DOHH2 (cell line): ENCODE results near the gene XPC.

Experiments
- H3F3A ChIP-seq: fragments of 200-600 bp; sonication (generic), shearing (Covaris generic); 2 replicates; pipeline ENCODE4 v1.6.0; 2016; ENCODE audit warnings: antibody characterized with exemption, mild to moderate bottlenecking; ENCODE audit not compliant: control insufficient read depth, insufficient read depth
- H3K27ac ChIP-seq: fragments of 200-600 bp; sonication (generic); 2 replicates; pipeline ENCODE4 v1.5.1; 2014; ENCODE audit warnings: low read depth, mild to moderate bottlenecking, low read length, moderate library complexity
- H3K27me3 ChIP-seq: fragments of 200-600 bp; sonication (generic); 2 replicates; pipeline ENCODE4 v1.6.1; 2014; ENCODE audit warnings: mild to moderate bottlenecking, low read length, mixed read lengths; ENCODE audit not compliant: control insufficient read depth
- H3K36me3 ChIP-seq: fragments of 200-600 bp; sonication (generic); 2 replicates; pipeline ENCODE4 v1.6.1; 2014; ENCODE audit warnings: mild to moderate bottlenecking, low read length, moderate library complexity, mixed read lengths; ENCODE audit not compliant: control insufficient read depth
- H3K4me1 ChIP-seq: fragments of 200-600 bp; sonication (generic); 2 replicates; pipeline ENCODE4 v1.6.1; 2014; ENCODE audit warnings: mild to moderate bottlenecking, low read length, mixed read lengths; ENCODE audit not compliant: control insufficient read depth
- H3K4me2 ChIP-seq: fragments of 200-600 bp; sonication (generic); 2 replicates; pipeline ENCODE4 v1.6.0; 2014; ENCODE audit warnings: mild to moderate bottlenecking, low read length, moderate library complexity
- H3K4me3 ChIP-seq: fragments of 200-600 bp; sonication (generic); 2 replicates; pipeline ENCODE4 v1.5.1; 2014; ENCODE audit warnings: mild to moderate bottlenecking, low read length, mixed read lengths
- H3K79me2 ChIP-seq: fragments of 200-600 bp; sonication (generic); 2 replicates; pipeline ENCODE4 v1.6.1; 2014; ENCODE audit warnings: mild to moderate bottlenecking, low read length, mixed read lengths; ENCODE audit not compliant: control insufficient read depth
- H3K9me2 ChIP-seq: fragments of 200-600 bp; sonication (generic); replicated peaks from 2 replicates; pipeline ENCODE4 v1.6.1; 2014; ENCODE audit warnings: mild to moderate bottlenecking, low read length, mixed read lengths; ENCODE audit not compliant: control insufficient read depth
- H3K9me3 ChIP-seq: fragments of 200-600 bp; sonication (generic); 2 replicates; pipeline ENCODE4 v1.6.1; 2014; ENCODE audit warnings: antibody characterized with exemption, low read length, mixed read lengths; ENCODE audit not compliant: control insufficient read depth, insufficient read depth
- H4K20me1 ChIP-seq: fragments of 200-600 bp; sonication (generic); 2 replicates; pipeline ENCODE4 v1.6.0; 2014; ENCODE audit warnings: low read depth, mild to moderate bottlenecking, antibody characterized with exemption, low read length, moderate library complexity; ENCODE audit not compliant: control insufficient read depth, insufficient read depth
- CTCF ChIP-seq: fragments of 200-600 bp; sonication (generic); IDR thresholded peaks from one replicate; pipeline ENCODE4 v1.5.1; 2014; ENCODE audit warnings: antibody characterized with exemption, mild to moderate bottlenecking, low read depth, low read length; ENCODE audit not compliant: poor library complexity, severe bottlenecking
- EZH2phosphoT487 ChIP-seq: fragments of 200-600 bp; sonication (generic); IDR thresholded peaks from 2 replicates; pipeline ENCODE4 v1.6.1; 2017; ENCODE audit warnings: borderline replicate concordance, mild to moderate bottlenecking, antibody characterized with exemption, low read length, moderate library complexity, mixed read lengths

Gene XPC

GRCh38 chr3:14097616-14098391 is 80.6 kb downstream of the XPC start:
- no peaks in the 10 kb centered on the region for H4K20me1 ChIP-seq
- H3K36me3 ChIP-seq: no peaks in the 10 kb centered on the region
- H3K4me2 ChIP-seq: no peak overlapping the region
- no peaks in the 10 kb centered on the region for H3F3A ChIP-seq
- H3K79me2 ChIP-seq: no peaks in the 10 kb centered on the region
- no peak for TF ChIP-seq CTCF
- no peak for TF ChIP-seq EZH2phosphoT487
- H3K27me3 ChIP-seq: peaks cover 12% of the 10 kb centered on the region
- H3K4me1 ChIP-seq: no peaks in the 10 kb centered on the region
- no peak overlapping the region for H3K27ac ChIP-seq
- H3K9me2 ChIP-seq: no peaks in the 10 kb centered on the region
- H3K4me3 ChIP-seq: no peak overlapping the region
- 0 out of 2 replicates have a peak, but pooled peaks cover 3% of the 10 kb centered on the region for H3K9me3 ChIP-seq

GRCh38 chr3:14096742-14097141 is 81.7 kb downstream of the XPC start:
- Histone ChIP-seq H3F3A (no peaks in the 10 kb centered on the region), H3K4me2 (no peak overlapping the region), H3K4me1 (no peaks in the 10 kb centered on the region), H3K27me3 (peaks cover 10% of the 10 kb centered on the region), H3K9me3 (0 out of 2 replicates have a peak, but pooled peaks cover 3% of the 10 kb centered on the region), H3K4me3 (no peak overlapping the region), H3K27ac (no peak overlapping the region), H3K79me2 (no peaks in the 10 kb centered on the region), H3K36me3 (no peaks in the 10 kb centered on the region), H4K20me1 (no peaks in the 10 kb centered on the region), H3K9me2 (no peaks in the 10 kb centered on the region)
- TF ChIP-seq CTCF (no peak), EZH2phosphoT487 (no peak)
